Activated CD8-positive, alpha-beta memory T cell treated with anti-CD3 and anti-CD28 coated beads, Interleukin-2, amount 50 U/mL, for 1 hour (primary cell): ENCODE results near the gene GAREM2.

Source experiments
- DNase-seq: peaks from one replicate; pipeline ENCODE4 v3.0.0-alpha.2; 2020; ENCODE audit errors: extremely low read depth

GAREM2 gene

GRCh38 chr2:26169681-26170414 lies 3.0 kb upstream of the GAREM2 start:
- no peak for DNase-seq

DNA sequence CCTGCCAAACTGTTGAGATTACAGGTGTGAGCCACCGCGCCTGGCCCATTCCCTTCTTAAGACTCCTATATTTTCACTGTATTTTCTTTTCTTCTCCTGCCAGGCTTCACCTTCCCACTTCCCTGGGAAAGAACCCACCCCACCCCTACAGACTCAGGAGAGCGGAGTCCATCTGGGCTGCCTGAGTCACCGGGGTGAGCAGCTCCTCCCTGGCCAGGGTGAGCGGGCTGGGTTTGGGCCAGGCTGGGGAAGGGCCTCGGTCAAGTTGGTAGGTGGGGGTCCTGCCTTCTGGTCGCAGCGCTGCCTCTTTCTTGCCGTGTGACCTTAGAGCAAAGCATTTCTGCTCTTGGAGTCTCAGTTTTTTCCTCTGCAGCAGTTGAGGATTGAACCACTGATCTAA lies 2.1 kb upstream of the GAREM2 start:
- DNase-seq, result no peak

DNA sequence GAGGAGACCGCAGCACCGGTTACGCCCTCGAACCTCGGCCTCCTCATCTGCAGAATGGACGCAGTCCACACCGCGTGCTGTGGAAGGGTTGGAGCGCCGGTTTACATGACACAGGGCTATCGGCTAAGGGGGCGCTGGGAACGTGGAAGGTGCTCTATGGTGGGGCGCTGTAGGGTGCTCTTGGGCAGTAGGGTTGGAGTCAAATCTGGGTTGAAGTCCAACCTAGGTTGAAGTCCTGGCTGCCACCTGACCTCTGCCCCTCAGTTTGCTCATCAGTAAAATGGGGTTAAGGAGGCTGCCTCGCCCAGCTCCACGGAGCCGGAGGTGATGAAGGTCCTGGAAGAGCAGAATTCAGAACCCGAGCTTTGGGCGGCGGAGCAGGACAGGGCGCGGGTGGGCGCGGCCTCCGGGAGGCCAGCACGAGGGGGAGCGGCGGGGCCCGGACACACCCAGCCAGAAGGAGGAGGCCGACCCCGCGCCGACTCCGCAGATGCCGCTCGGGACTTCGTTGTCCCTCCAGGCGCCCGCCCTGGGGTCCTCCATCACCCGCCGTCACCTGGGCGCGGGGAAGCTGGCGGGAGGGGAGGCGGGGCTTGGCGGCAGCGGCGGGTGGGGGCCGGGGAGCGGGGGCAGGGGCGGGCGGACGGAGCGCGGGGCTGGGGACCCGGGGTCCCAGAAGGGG lies 558 bp upstream of the GAREM2 start:
- DNase-seq, result no peak

GRCh38 chr2:26173776-26174482 lies 1.0 kb downstream of the GAREM2 start:
- no peak for DNase-seq

DNA sequence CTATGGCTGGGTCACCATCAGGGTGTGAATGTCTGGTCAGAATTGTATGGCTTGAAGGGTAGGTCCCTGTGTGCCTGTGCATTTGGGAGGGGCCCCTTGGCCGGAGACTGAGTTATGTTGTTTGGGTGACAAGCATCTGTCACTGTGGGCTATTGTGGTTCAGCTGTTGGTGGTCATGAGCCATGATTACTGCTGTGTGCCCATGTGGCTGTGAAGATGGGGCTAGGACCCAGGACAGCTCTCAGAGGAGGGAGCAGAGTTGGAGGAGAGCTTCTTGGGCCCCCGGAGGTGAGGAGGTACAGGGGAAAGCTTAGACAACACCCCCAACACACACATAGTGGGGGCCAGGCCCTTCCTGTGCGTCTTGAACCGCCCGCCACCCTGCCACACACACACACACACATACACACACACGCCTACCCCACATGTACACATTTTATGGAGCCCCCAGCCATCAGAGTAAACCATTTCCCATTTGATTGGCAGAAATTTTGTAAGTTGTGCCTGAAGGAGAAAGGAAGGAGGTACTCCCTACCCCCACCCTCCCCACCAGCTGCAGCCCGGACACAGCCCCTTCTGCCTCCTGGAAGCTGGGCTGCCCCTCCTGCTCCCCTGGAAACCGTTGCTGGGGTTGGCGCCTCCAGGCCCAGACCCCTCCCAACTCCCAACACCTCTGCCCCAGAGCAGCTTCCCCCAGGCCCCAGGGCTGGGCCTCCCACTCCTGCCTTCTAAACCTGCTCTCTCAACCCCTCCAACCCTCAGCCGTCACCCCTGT lies 2.0 kb downstream of the GAREM2 start:
- DNase-seq, result no peak

- DNase-seq, result no peak
Measured at GRCh38 chr2:26175466-26176278, 2.8 kb downstream of the GAREM2 start.

DNA sequence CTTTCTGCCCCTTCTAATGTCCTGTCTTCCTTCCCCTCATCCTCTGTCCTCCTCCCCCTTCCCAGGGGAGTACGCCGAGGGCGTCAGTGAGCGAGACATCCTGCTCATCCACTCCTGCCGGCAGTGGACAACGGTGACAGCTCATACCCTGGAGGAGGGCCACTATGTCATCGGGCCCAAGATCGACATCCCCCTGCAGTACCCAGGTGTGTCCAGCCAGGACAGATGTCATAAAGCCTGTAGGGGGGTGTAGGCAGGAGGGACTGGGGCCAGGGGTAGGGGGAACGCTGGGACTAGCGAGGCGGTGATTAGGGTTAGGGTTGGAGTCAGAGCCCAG lies 3.4 kb downstream of the GAREM2 start:
- DNase-seq, result no peak

- DNase-seq, result no peak
Measured at GRCh38 chr2:26177122-26177521, 4.2 kb downstream of the GAREM2 start.

- DNase-seq, result no peak
Measured at GRCh38 chr2:26178246-26178645, 5.4 kb downstream of the GAREM2 start.

DNA sequence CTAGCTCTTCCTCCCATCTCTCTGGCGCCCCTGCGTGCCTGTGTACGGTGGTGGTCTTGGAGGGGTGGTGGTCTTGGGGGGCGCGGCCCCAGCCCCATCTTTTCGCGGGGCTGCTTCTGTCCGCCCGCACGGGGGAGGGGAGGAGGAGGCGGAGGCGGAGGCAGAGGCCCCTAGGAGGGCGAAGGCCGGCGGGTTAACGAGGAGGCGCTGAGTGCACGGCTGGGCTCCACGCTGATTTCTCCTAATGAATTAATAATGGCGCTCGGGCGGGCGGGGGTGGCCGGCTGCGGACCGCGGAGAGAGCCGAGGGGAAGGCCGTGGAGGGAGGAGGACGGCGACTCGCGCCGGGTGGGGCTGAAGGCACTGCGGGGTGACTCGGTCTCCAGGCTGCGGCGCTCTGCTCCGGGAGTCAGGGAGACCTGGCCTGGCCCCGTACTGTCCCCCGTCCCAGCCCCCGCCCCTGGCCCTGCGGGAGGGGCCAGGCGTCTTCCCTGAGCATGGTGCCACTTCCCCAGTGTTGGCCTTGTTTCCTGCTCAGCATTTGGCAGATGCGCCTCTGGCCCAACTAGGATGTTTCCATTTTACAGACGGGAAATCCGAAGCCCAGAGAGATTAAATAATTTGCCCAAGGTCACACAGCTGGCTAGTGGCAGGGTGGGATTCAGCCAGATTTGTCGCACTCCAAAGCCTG lies 6.0 kb downstream of the GAREM2 start:
- no peak for DNase-seq

DNA sequence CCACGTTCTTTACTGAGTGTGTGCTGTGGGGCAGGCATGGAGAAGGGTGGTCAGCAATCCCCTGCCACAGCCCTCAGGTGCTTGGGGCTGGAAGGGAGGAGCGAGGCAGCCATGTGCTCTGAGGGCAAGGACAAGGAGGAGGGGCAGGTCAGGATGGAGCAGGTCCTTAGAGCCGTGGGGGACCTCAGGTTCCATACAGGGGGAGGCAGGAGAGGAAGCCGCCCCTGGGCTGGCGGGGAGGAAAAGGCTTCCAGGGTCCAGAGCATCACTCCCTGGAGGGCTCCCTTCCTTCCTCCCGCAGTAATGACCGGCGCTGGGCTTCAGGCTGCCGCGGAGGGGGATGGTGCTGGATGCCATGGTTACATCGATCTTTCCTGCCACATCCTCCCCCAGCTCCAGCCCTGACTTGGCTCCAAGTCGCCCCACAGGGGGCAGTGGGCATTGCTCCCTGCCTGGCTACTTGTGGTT lies 6.6 kb downstream of the GAREM2 start:
- no peak for DNase-seq

GRCh38 chr2:26182441-26182840 lies 9.6 kb downstream of the GAREM2 start:
- no peak for DNase-seq

- DNase-seq, result no peak
Measured at GRCh38 chr2:26182887-26183630, 10.2 kb downstream of the GAREM2 start.

DNA sequence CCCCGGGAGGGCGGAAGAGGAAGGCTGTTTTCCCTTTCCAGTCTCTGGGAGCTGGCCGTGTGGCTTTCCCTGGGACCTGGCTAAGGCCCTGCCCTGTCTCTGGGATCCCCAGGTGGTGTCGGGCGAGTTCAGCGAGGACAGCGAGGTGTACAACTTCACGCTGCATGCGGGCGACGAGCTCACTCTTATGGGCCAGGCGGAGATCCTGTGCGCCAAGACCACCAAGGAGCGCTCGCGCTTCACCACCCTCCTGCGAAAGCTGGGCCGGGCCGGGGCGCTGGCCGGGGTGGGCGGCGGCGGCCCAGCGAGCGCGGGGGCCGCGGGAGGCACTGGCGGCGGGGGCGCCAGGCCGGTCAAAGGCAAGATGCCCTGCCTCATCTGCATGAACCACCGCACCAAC lies 11.2 kb downstream of the GAREM2 start:
- DNase-seq, result no peak

- DNase-seq, result peak; percentile 57
Measured at GRCh38 chr2:26184555-26185303, 11.8 kb downstream of the GAREM2 start.

DNA sequence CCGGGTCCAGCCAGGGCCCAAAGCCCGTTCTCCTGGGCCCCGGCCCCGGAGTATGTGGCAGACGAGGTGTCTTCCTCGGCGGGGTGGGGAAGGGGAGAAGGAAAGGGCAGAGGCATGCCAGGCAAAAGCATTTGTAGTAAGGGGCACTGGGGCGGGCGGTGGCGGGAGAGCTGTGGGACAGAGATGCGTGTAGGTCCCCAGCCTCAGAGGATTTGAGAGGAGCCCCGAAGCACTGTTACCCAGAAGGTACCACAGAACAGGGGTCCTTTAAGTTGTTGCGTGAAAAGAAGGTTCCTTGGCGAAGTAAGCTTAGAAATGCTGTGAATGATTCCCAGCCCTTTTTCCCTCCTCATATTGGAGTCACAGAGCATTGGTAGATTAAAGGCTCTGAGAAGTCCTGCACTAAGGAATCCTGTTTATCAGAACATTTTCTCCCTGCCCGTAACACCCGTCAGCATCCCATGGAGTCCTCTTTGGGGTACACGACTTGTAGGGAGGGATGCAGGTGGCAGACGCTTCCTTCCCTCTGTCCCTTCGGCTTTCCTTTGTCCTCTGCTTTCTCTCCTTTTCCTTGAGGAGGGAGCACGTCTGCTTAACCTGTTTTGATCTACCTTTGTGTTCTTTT lies 12.5 kb downstream of the GAREM2 start:
- DNase-seq, result no peak

DNA sequence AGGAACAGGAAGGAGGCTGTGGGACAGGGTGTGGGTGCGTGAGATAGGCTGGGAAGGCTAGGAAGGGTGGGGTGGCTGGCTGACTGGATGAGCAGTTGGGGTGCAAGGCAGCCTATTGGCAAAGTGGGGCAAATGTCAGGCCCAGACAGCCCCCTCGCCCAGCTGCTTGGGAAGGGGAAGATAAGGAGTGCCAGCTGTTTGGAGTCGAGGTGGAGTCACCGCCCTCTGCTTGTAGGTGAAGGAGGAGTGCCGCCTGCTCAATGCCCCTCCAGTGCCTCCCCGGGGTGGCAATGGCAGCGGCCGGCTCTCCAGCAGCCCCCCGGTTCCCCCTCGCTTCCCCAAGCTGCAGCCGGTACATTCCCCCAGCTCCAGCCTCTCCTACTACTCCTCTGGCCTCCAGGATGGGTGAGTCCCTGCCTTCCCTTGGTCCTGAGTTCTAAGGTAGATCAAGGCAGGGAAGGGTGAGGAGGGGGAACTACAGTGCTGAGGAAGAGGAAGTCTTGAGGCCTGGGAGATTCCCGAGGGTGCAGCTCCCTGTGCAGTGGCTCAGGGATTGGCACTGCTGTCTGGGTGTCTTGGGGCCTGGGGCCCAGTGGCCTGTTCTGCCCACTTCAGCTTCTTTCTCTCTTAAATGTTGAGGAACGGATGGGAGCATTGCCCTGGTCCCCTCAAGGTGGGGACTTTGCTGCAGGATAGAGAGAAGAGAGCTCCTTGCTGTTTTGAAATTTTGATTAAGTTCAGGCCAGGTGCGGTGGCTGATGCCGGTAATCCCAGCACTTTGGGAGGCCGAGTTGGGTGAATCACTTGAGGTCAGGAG lies 13.3 kb downstream of the GAREM2 start:
- DNase-seq, result no peak

GRCh38 chr2:26187114-26187513 lies 14.2 kb downstream of the GAREM2 start:
- DNase-seq, result no peak
